Activated T-cell treated with anti-CD3 and anti-CD28 coated beads, Interleukin-2, amount 50 U/mL, for 4 hours (primary cell): ENCODE measurements around the gene SUPT3H. TPM values are rescaled to one million over a fixed set of nuclear protein-coding genes. Genes with fewer than 3 reads are reported as not detected.
A peak's percentile ranks its signal among the peaks of the same experiment; 100 is the strongest.
"Not testable (repeated sequence)": the region's sequence is repeated elsewhere in the genome, so short reads cannot be mapped to it uniquely, and the experiment has no call there.

ENCODE experiments used
- ATAC-seq, 2 donors: fragments of 200-7000 bp; cut with Tn5 transposase; one replicate each; pipeline ENCODE4 v1.10.0; 2021
- DNase-seq: peaks from one replicate; pipeline ENCODE4 v3.0.0-alpha.2; 2020
- H3K27me3 Mint-ChIP-seq: one replicate; pipeline ENCODE4 v1.8.0; 2021; ENCODE audit warnings: low read depth, mixed read lengths
- H3K36me3 Mint-ChIP-seq: one replicate; pipeline ENCODE4 v1.8.0; 2022; ENCODE audit warnings: mixed read lengths; ENCODE audit not compliant: insufficient read depth
- H3K4me1 Mint-ChIP-seq: one replicate; pipeline ENCODE4 v1.8.0; 2021; ENCODE audit warnings: low read depth, mixed read lengths
- H3K4me3 Mint-ChIP-seq: one replicate; pipeline ENCODE4 v1.8.0; 2021; ENCODE audit warnings: mild to moderate bottlenecking, moderate library complexity, mixed read lengths
- H3K9me3 Mint-ChIP-seq: one replicate; pipeline ENCODE4 v1.8.0; 2021; ENCODE audit warnings: mixed read lengths
- total RNA-seq, 3 donors: library from RNA; stranded (reverse); gene quantifications; one replicate each; pipeline ENCODE4 v1.2.1, GENCODE V29; 2021

The SUPT3H gene
- total RNA-seq, 3 donors from 2014 or later = 14.1 to 15.7 (median 15.7) TPM

GRCh38 chr6:45057711-45058110 lies 320.0 kb downstream of the SUPT3H start:
- DNase-seq = no peak
- Mint-ChIP-seq H3K4me1 (peaks cover 5% of the 10 kb centered on the region), H3K27me3 (no peaks in the 10 kb centered on the region), H3K36me3 (peaks cover 1% of the 10 kb centered on the region), H3K9me3 (peaks cover 15% of the 10 kb centered on the region), H3K4me3 (no peak overlapping the region)
- ATAC-seq = no peak

GRCh38 chr6:45054610-45055009 lies 323.1 kb downstream of the SUPT3H start:
- no peak overlapping the region for H3K4me3 Mint-ChIP-seq
- H3K27me3 Mint-ChIP-seq = no peaks in the 10 kb centered on the region
- H3K9me3 Mint-ChIP-seq = peaks cover 4% of the 10 kb centered on the region
- peaks cover 7% of the 10 kb centered on the region for H3K4me1 Mint-ChIP-seq
- H3K36me3 Mint-ChIP-seq = peaks cover 1% of the 10 kb centered on the region
- ATAC-seq = no peak
- DNase-seq = no peak

GRCh38 chr6:45052325-45052724 lies 325.4 kb downstream of the SUPT3H start:
- DNase-seq (no peak), ATAC-seq (no peak)
- Mint-ChIP-seq H3K9me3 (peaks cover 9% of the 10 kb centered on the region), H3K4me3 (no peak overlapping the region), H3K27me3 (no peaks in the 10 kb centered on the region), H3K36me3 (peaks cover 3% of the 10 kb centered on the region), H3K4me1 (peaks cover 21% of the 10 kb centered on the region)

- H3K4me1 Mint-ChIP-seq = peaks cover 19% of the 10 kb centered on the region
- no peak for DNase-seq
- H3K27me3 Mint-ChIP-seq = no peaks in the 10 kb centered on the region
- ATAC-seq = peak in 1 of 2 donors; percentile 27
- no peak overlapping the region for H3K4me3 Mint-ChIP-seq
- peaks cover 9% of the 10 kb centered on the region for H3K9me3 Mint-ChIP-seq
- H3K36me3 Mint-ChIP-seq = peaks cover 3% of the 10 kb centered on the region
These were observed 328.4 kb downstream of the SUPT3H start for GRCh38 chr6:45049188-45049843.

GRCh38 chr6:45047573-45047972 lies 330.2 kb downstream of the SUPT3H start:
- peaks cover 20% of the 10 kb centered on the region for H3K4me1 Mint-ChIP-seq
- ATAC-seq = peak in 1 of 2 donors; percentile 48
- no peaks in the 10 kb centered on the region for H3K27me3 Mint-ChIP-seq
- H3K4me3 Mint-ChIP-seq = no peak overlapping the region
- peaks cover 9% of the 10 kb centered on the region for H3K9me3 Mint-ChIP-seq
- H3K36me3 Mint-ChIP-seq = peaks cover 2% of the 10 kb centered on the region
- DNase-seq = no peak

GRCh38 chr6:45045253-45045601 lies 332.5 kb downstream of the SUPT3H start:
- peaks cover 20% of the 10 kb centered on the region for H3K4me1 Mint-ChIP-seq

GRCh38 chr6:45044510-45045252 lies 333.1 kb downstream of the SUPT3H start:
- ATAC-seq = no peak

More at GRCh38 chr6:45045253-45045601, 332.5 kb downstream of the SUPT3H start:
- no peak for ATAC-seq
- no peaks in the 10 kb centered on the region for H3K27me3 Mint-ChIP-seq
- DNase-seq = no peak
- no peak overlapping the region for H3K4me3 Mint-ChIP-seq
- peaks cover 9% of the 10 kb centered on the region for H3K9me3 Mint-ChIP-seq
- H3K36me3 Mint-ChIP-seq = peaks cover 2% of the 10 kb centered on the region

GRCh38 chr6:45044086-45044485 lies 333.6 kb downstream of the SUPT3H start:
- DNase-seq (no peak), ATAC-seq (no peak)
- H3K27me3 Mint-ChIP-seq = no peaks in the 10 kb centered on the region
- H3K4me3 Mint-ChIP-seq = no peak overlapping the region
- peaks cover 9% of the 10 kb centered on the region for H3K9me3 Mint-ChIP-seq
- H3K36me3 Mint-ChIP-seq = peaks cover 2% of the 10 kb centered on the region
- H3K4me1 Mint-ChIP-seq = peaks cover 14% of the 10 kb centered on the region

More at GRCh38 chr6:45044510-45045252, 333.1 kb downstream of the SUPT3H start:
- Mint-ChIP-seq H3K36me3 (peaks cover 2% of the 10 kb centered on the region), H3K4me3 (no peak overlapping the region), H3K4me1 (peaks cover 19% of the 10 kb centered on the region), H3K27me3 (no peaks in the 10 kb centered on the region), H3K9me3 (peaks cover 9% of the 10 kb centered on the region)
- no peak for DNase-seq

- not testable (repeated sequence) for ATAC-seq, H3K9me3 Mint-ChIP-seq, H3K4me3 Mint-ChIP-seq, H3K4me1 Mint-ChIP-seq, H3K36me3 Mint-ChIP-seq, DNase-seq, H3K27me3 Mint-ChIP-seq
These were observed 335.1 kb downstream of the SUPT3H start for GRCh38 chr6:45042673-45043072.

- peaks cover 2% of the 10 kb centered on the region for H3K36me3 Mint-ChIP-seq
- no peaks in the 10 kb centered on the region for H3K27me3 Mint-ChIP-seq
- H3K4me3 Mint-ChIP-seq = no peak overlapping the region
- no peak for ATAC-seq
- no peaks in the 10 kb centered on the region for H3K4me1 Mint-ChIP-seq
- DNase-seq = no peak
- no peaks in the 10 kb centered on the region for H3K9me3 Mint-ChIP-seq
These were observed 339.5 kb downstream of the SUPT3H start for GRCh38 chr6:45038226-45038625.

GRCh38 chr6:45036103-45036502 lies 341.6 kb downstream of the SUPT3H start:
- Mint-ChIP-seq H3K4me3 (no peak overlapping the region), H3K27me3 (no peaks in the 10 kb centered on the region), H3K4me1 (no peaks in the 10 kb centered on the region)

GRCh38 chr6:45032426-45032825 lies 345.3 kb downstream of the SUPT3H start:
- ATAC-seq = no peak
- Mint-ChIP-seq H3K4me3 (no peak overlapping the region), H3K4me1 (no peaks in the 10 kb centered on the region), H3K27me3 (no peaks in the 10 kb centered on the region), H3K9me3 (peaks cover 12% of the 10 kb centered on the region), H3K36me3 (peaks cover 6% of the 10 kb centered on the region)
- no peak for DNase-seq

More at GRCh38 chr6:45036103-45036502, 341.6 kb downstream of the SUPT3H start:
- no peak for ATAC-seq
- H3K36me3 Mint-ChIP-seq = peaks cover 2% of the 10 kb centered on the region
- H3K9me3 Mint-ChIP-seq = no peaks in the 10 kb centered on the region
- DNase-seq = no peak

GRCh38 chr6:45031601-45032000 lies 346.1 kb downstream of the SUPT3H start:
- Mint-ChIP-seq H3K9me3 (peaks cover 17% of the 10 kb centered on the region), H3K27me3 (no peaks in the 10 kb centered on the region), H3K36me3 (peaks cover 8% of the 10 kb centered on the region), H3K4me3 (no peak overlapping the region), H3K4me1 (no peaks in the 10 kb centered on the region)
- ATAC-seq (no peak), DNase-seq (no peak)

GRCh38 chr6:45027126-45027525 lies 350.6 kb downstream of the SUPT3H start:
- H3K36me3 Mint-ChIP-seq = peaks cover 11% of the 10 kb centered on the region
- no peak for DNase-seq
- peaks cover 6% of the 10 kb centered on the region for H3K4me1 Mint-ChIP-seq
- ATAC-seq = no peak
- H3K4me3 Mint-ChIP-seq = no peak overlapping the region
- H3K9me3 Mint-ChIP-seq = peaks cover 23% of the 10 kb centered on the region
- no peaks in the 10 kb centered on the region for H3K27me3 Mint-ChIP-seq

- no peak for DNase-seq
- no peak for ATAC-seq
- Mint-ChIP-seq H3K36me3 (peaks cover 11% of the 10 kb centered on the region), H3K4me1 (peaks cover 17% of the 10 kb centered on the region), H3K27me3 (no peaks in the 10 kb centered on the region), H3K9me3 (peaks cover 23% of the 10 kb centered on the region), H3K4me3 (no peak overlapping the region)
These were observed 351.7 kb downstream of the SUPT3H start for GRCh38 chr6:45026003-45026516.
